H9 (cell line): ENCODE results near the gene KIRREL3. TPM values are rescaled to one million over a fixed set of nuclear protein-coding genes. Genes with fewer than 3 reads are reported as not detected.

Source experiments
- DNase-seq: peaks from one replicate; pipeline ENCODE4 v3.0.0-alpha.2; 2017
- H2AFZ ChIP-seq: one replicate; pipeline ENCODE4 v1.6.1; 2013; ENCODE audit warnings: mild to moderate bottlenecking, low read length, control low read depth, moderate library complexity
- H2AK5ac ChIP-seq: 2 replicates; pipeline ENCODE4 v1.6.1; 2013; ENCODE audit warnings: low read length, control low read depth, mixed read lengths; ENCODE audit not compliant: insufficient read length
- H2BK120ac ChIP-seq: one replicate; pipeline ENCODE4 v1.6.1; 2013; ENCODE audit warnings: low read depth, mild to moderate bottlenecking, low read length, control low read depth, inconsistent platforms; ENCODE audit not compliant: poor library complexity, severe bottlenecking
- H2BK12ac ChIP-seq: 2 replicates; pipeline ENCODE4 v1.6.1; 2013; ENCODE audit warnings: low read length, control low read depth, mixed read lengths, low read depth; ENCODE audit not compliant: insufficient read length
- H2BK15ac ChIP-seq: 2 replicates; pipeline ENCODE4 v1.6.1; 2013; ENCODE audit warnings: low read depth, low read length, control low read depth
- H2BK20ac ChIP-seq: one replicate; pipeline ENCODE4 v1.6.1; 2013; ENCODE audit warnings: low read depth, mild to moderate bottlenecking, low read length, control low read depth, inconsistent platforms; ENCODE audit not compliant: poor library complexity, severe bottlenecking
- H2BK5ac ChIP-seq: 2 replicates; pipeline ENCODE4 v1.6.1; 2013; ENCODE audit warnings: low read length, control low read depth, mixed read lengths; ENCODE audit not compliant: insufficient read length
- H3K14ac ChIP-seq: 2 replicates; pipeline ENCODE4 v1.6.1; 2013; ENCODE audit warnings: low read length, control low read depth; ENCODE audit not compliant: insufficient read depth
- H3K18ac ChIP-seq: 2 replicates; pipeline ENCODE4 v1.6.1; 2013; ENCODE audit warnings: low read depth, mild to moderate bottlenecking, mixed read lengths, low read length, control low read depth; ENCODE audit not compliant: insufficient read length
- H3K23ac ChIP-seq: 2 replicates; pipeline ENCODE4 v1.6.1; 2013; ENCODE audit warnings: low read length, control low read depth, mixed read lengths, low read depth; ENCODE audit not compliant: insufficient read length
- H3K23me2 ChIP-seq: 2 replicates; pipeline ENCODE4 v1.6.1; 2013; ENCODE audit warnings: low read depth, mild to moderate bottlenecking, mixed read lengths, low read length, control low read depth; ENCODE audit not compliant: insufficient read length, poor library complexity, severe bottlenecking
- H3K27ac ChIP-seq: 2 replicates; pipeline ENCODE4 v1.5.1; 2013; ENCODE audit warnings: low read length, control low read depth, mixed read lengths, low read depth; ENCODE audit not compliant: insufficient read length
- H3K27me3 ChIP-seq: 2 replicates; pipeline ENCODE4 v1.6.1; 2013; ENCODE audit warnings: low read length, control low read depth, inconsistent platforms; ENCODE audit not compliant: insufficient read depth
- H3K4ac ChIP-seq: 2 replicates; pipeline ENCODE4 v1.6.1; 2013; ENCODE audit warnings: low read depth, mild to moderate bottlenecking, control low read depth, inconsistent platforms, low read length, moderate library complexity
- H3K4me1 ChIP-seq: 2 replicates; pipeline ENCODE4 v1.6.1; 2013; ENCODE audit warnings: low read length, control low read depth, inconsistent platforms; ENCODE audit not compliant: insufficient read depth
- H3K4me2 ChIP-seq: 2 replicates; pipeline ENCODE4 v1.6.1; 2013; ENCODE audit warnings: low read length, control low read depth, mixed read lengths; ENCODE audit not compliant: insufficient read length, insufficient read depth
- H3K56ac ChIP-seq: 2 replicates; pipeline ENCODE4 v1.6.1; 2013; ENCODE audit warnings: low read depth, mild to moderate bottlenecking, mixed read lengths, low read length, control low read depth; ENCODE audit not compliant: insufficient read length
- H3K79me1 ChIP-seq: 2 replicates; pipeline ENCODE4 v1.6.1; 2013; ENCODE audit warnings: low read depth, mild to moderate bottlenecking, moderate library complexity, low read length, control low read depth, inconsistent platforms; ENCODE audit not compliant: insufficient read depth, poor library complexity, severe bottlenecking
- H3K79me2 ChIP-seq: 2 replicates; pipeline ENCODE4 v1.6.1; 2013; ENCODE audit warnings: low read length, control low read depth, inconsistent platforms; ENCODE audit not compliant: insufficient read depth
- H3K9ac ChIP-seq: 2 replicates; pipeline ENCODE4 v1.6.1; 2013; ENCODE audit warnings: low read length, control low read depth, mixed read lengths; ENCODE audit not compliant: insufficient read length; ENCODE audit errors: extremely low read depth
- H3K9me3 ChIP-seq: one replicate; pipeline ENCODE4 v1.6.1; 2013; ENCODE audit warnings: low read depth, low read length, inconsistent platforms; ENCODE audit not compliant: control insufficient read depth
- H3T11ph ChIP-seq: one replicate; pipeline ENCODE4 v1.6.1; 2013; ENCODE audit warnings: mild to moderate bottlenecking, low read length, control low read depth, inconsistent platforms
- H4K20me1 ChIP-seq: one replicate; pipeline ENCODE4 v1.6.1; 2013; ENCODE audit not compliant: control insufficient read depth, insufficient read length, insufficient read depth
- H4K5ac ChIP-seq: 2 replicates; pipeline ENCODE4 v1.6.1; 2013; ENCODE audit warnings: low read depth, mild to moderate bottlenecking, mixed read lengths, low read length, control low read depth; ENCODE audit not compliant: insufficient read length
- H4K8ac ChIP-seq: replicated peaks from 2 replicates; pipeline ENCODE4 v1.6.1; 2013; ENCODE audit warnings: low read length, control low read depth, mixed read lengths, low read depth; ENCODE audit not compliant: insufficient read length
- H4K91ac ChIP-seq: 2 replicates; pipeline ENCODE4 v1.6.1; 2013; ENCODE audit warnings: low read depth, mild to moderate bottlenecking, moderate library complexity, mixed read lengths, low read length, control low read depth; ENCODE audit not compliant: insufficient read length
- H3K27ac Mint-ChIP-seq, 3 experiments: 2 replicates in 2 of 3; 3 replicates in 1 of 3; pipeline ENCODE4 v1.8.0; 2020 to 2021; ENCODE audit warnings: mixed read lengths in 3 of 3, mild to moderate bottlenecking in 1 of 3, moderate library complexity in 1 of 3
- H3K27me3 Mint-ChIP-seq: 2 replicates; pipeline ENCODE4 v1.8.0; 2021; ENCODE audit warnings: low read depth, mild to moderate bottlenecking, moderate library complexity, mixed read lengths
- H3K36me3 Mint-ChIP-seq, 3 experiments: 2 replicates in 2 of 3; 3 replicates in 1 of 3; pipeline ENCODE4 v1.8.0; 2020 to 2021; ENCODE audit warnings: low read depth in 3 of 3, mixed read lengths in 3 of 3; ENCODE audit not compliant: insufficient read depth in 1 of 3
- H3K4me1 Mint-ChIP-seq, 2 experiments: 2 replicates each; pipeline ENCODE4 v1.8.0; 2020; ENCODE audit warnings: mixed read lengths in 2 of 2
- H3K4me3 Mint-ChIP-seq, 2 experiments: 2 replicates in 1 of 2; 3 replicates in 1 of 2; pipeline ENCODE4 v1.8.0; 2020 to 2021; ENCODE audit warnings: mild to moderate bottlenecking in 2 of 2, mixed read lengths in 2 of 2, moderate library complexity in 1 of 2
- H3K9me3 Mint-ChIP-seq, 2 experiments: 2 replicates in 1 of 2; 3 replicates in 1 of 2; pipeline ENCODE4 v1.8.0; 2020; ENCODE audit warnings: mild to moderate bottlenecking in 2 of 2, mixed read lengths in 2 of 2, moderate library complexity in 1 of 2
- CTCF ChIP-seq: fragments of 200-600 bp; sonication (generic); conservative IDR thresholded peaks from 3 replicates; pipeline ENCODE4 v1.8.0; 2021; ENCODE audit warnings: antibody characterized with exemption, mild to moderate bottlenecking
- WGBS: extraction: QIAGEN DNeasy Blood & Tissue Kit; methylation state at CpG from one replicate; pipeline ENCODE4 v1.1.7; 2013; ENCODE audit warnings: missing lambda C conversion rate, low lambda C conversion rate, mixed read lengths; ENCODE audit not compliant: insufficient read length; ENCODE audit errors: extremely low coverage; 5-methylcytosine and 5-hydroxymethylcytosine counted together
- total RNA-seq: library from RNA; stranded (reverse); gene quantifications from 2 replicates; pipeline ENCODE4 v1.2.1, GENCODE V29; 2021

The KIRREL3 gene
- total RNA-seq, 1 experiment from 2014 or later, result 0.17 TPM

DNA sequence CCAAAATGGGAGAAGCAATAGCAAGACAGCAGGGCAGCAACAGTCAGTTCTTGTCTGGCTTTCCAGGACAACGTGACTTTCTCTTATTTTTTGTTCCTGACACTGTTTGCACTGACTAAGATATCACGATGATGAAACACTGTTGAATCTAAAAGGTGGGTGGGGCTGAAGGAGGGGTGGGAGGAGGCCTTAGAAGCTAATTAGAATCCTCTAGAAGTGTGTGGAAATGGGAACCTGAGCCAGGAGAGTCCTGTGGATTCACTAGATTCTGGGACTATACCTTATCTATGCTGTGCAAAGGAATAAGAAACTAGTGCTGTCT lies 344.8 kb downstream of the KIRREL3 start:
- H3K9me3 Mint-ChIP-seq, result no peaks in the 10 kb centered on the region
- WGBS, result no CpG with 5 or more reads among the region's 2 CpGs
- H3K79me1 ChIP-seq, result no peaks in the 10 kb centered on the region
- H4K8ac ChIP-seq, result no peak overlapping the region
- H2BK20ac ChIP-seq, result no peak overlapping the region
- H2AFZ ChIP-seq, result no peak overlapping the region
- no peak overlapping the region for H3K4me3 Mint-ChIP-seq
- no peak overlapping the region for H2BK120ac ChIP-seq
- no peaks in the 10 kb centered on the region for H4K20me1 ChIP-seq
- no peaks in the 10 kb centered on the region for H3K23me2 ChIP-seq
- DNase-seq, result no peak
- no peak overlapping the region for H2BK12ac ChIP-seq
- no peak overlapping the region for H4K5ac ChIP-seq
- no peak overlapping the region for H2AK5ac ChIP-seq
- no peak for TF ChIP-seq CTCF
- no peak overlapping the region for H3T11ph ChIP-seq
- peaks cover 20 to 24% of the 10 kb centered on the region in 2 experiments for H3K4me1 Mint-ChIP-seq
- H3K23ac ChIP-seq, result no peak overlapping the region
- H3K4me1 ChIP-seq, result no peaks in the 10 kb centered on the region
- no peak overlapping the region for H2BK15ac ChIP-seq
- no peak overlapping the region for H3K4ac ChIP-seq
- peaks cover 20% of the 10 kb centered on the region for H3K27me3 Mint-ChIP-seq
- no peaks in the 10 kb centered on the region for H3K36me3 Mint-ChIP-seq
- H3K9ac ChIP-seq, result no peak overlapping the region
- H3K27ac Mint-ChIP-seq, result no peak overlapping the region
- H3K14ac ChIP-seq, result no peak overlapping the region
- no peak overlapping the region for H3K27ac ChIP-seq
- H3K56ac ChIP-seq, result no peak overlapping the region
- no peak overlapping the region for H3K18ac ChIP-seq
- H3K9me3 ChIP-seq, result no peaks in the 10 kb centered on the region
- H3K4me2 ChIP-seq, result no peak overlapping the region
- no peaks in the 10 kb centered on the region for H3K79me2 ChIP-seq
- no peak overlapping the region for H4K91ac ChIP-seq
- peaks cover 2% of the 10 kb centered on the region; the same call in 1 of the 2 replicates for H3K27me3 ChIP-seq
- no peak overlapping the region for H2BK5ac ChIP-seq
